ENCODE results near the gene HMGXB4.

The HMGXB4 gene

DNA sequence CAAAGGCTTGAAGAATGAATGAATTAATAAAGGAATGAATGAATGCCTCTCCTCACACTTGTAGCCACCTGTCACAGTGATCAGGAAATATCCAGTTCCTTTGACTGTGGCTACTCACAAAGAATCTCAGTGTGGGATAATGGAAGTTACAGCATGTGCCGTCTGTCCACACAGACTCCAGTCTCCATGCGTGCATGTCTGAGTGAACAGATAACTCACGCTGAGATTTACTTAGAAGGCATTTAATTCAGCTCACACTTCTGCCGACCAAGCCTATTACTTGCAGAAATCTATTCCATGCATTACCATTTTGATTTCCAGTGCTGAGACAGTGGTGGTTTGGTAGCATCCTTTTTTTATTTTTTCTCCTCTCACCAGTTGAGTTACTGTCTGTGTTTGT, 32.3 kb upstream of the HMGXB4 start:
- no peak overlapping the region for H2AFZ ChIP-seq (ENCODE audit: low read length)
- no peak overlapping the region for H3K27ac ChIP-seq (replicated peaks; ENCODE audit: low read length)
- H2AK5ac ChIP-seq (ENCODE audit: low read depth, low read length) = no peak overlapping the region
- H3K18ac ChIP-seq (ENCODE audit: low read length) = no peak overlapping the region
- no CpG with 5 or more reads among the region's 4 CpGs for WGBS, 2 donors (ENCODE audit: extremely low coverage in 2 of 2, insufficient read length in 2 of 2, insufficient replicate concordance in 1 of 2)
- H3K23ac ChIP-seq (ENCODE audit: low read depth, low read length, poor library complexity) = no peak overlapping the region
- H2BK5ac ChIP-seq (ENCODE audit: low read length) = no peak overlapping the region
- no peak for DNase-seq (ENCODE audit: low spot score)
- no peak overlapping the region for H3K4me3 ChIP-seq (ENCODE audit: low read length in 2 of 2)
- H3K27me3 ChIP-seq (ENCODE audit: control insufficient read depth in 3 of 3, insufficient read depth in 3 of 3, low read depth in 1 of 3, low read length in 3 of 3) = peaks cover 0 to 6% (median 0%) of the 10 kb centered on the region in 3 experiments
- no peak overlapping the region for H4K8ac ChIP-seq (ENCODE audit: low read depth, low read length)
- H4K91ac ChIP-seq (ENCODE audit: low read depth, low read length, poor library complexity) = no peak overlapping the region
- no peaks in the 10 kb centered on the region for H3K4me1 ChIP-seq (ENCODE audit: control insufficient read depth in 2 of 2, insufficient read depth in 1 of 2, low read depth in 1 of 2, low read length in 2 of 2)
- H3K9ac ChIP-seq (ENCODE audit: low read depth, low read length, poor library complexity) = no peak overlapping the region
- H2BK15ac ChIP-seq (ENCODE audit: low read length) = no peak overlapping the region
- no peaks in the 10 kb centered on the region for H3K36me3 ChIP-seq (replicated peaks in 1 of 2; ENCODE audit: control insufficient read depth in 2 of 2, insufficient read depth in 2 of 2, low read length in 2 of 2)
- H3K79me1 ChIP-seq (ENCODE audit: low read depth, low read length) = no peaks in the 10 kb centered on the region
- no peak overlapping the region for H3K4ac ChIP-seq (ENCODE audit: low read length)
- H2BK120ac ChIP-seq (ENCODE audit: low read depth, low read length) = no peak overlapping the region
- H3K14ac ChIP-seq (ENCODE audit: low read length) = no peak overlapping the region
- peaks cover 0 to 1% of the 10 kb centered on the region in 2 donors for H3K9me3 ChIP-seq (replicated peaks in 1 of 2; ENCODE audit: control insufficient read depth in 2 of 2, insufficient read depth in 1 of 2, low read depth in 1 of 2, low read length in 2 of 2)
- no peak overlapping the region for H2BK12ac ChIP-seq (ENCODE audit: low read length)
- no peak overlapping the region for H3K4me2 ChIP-seq (ENCODE audit: insufficient read depth, low read length, poor library complexity, severe bottlenecking)

- Histone ChIP-seq H4K8ac (ENCODE audit: low read depth, low read length) (no peak overlapping the region), H3K36me3 (replicated peaks in 1 of 2; ENCODE audit: control insufficient read depth in 2 of 2, insufficient read depth in 2 of 2, low read length in 2 of 2) (no peaks in the 10 kb centered on the region)
These were observed 30.2 kb upstream of the HMGXB4 start for GRCh38 chr22:35226958-35227647.

GRCh38 chr22:35229865-35230264, 27.4 kb upstream of the HMGXB4 start:
- H4K8ac ChIP-seq (ENCODE audit: low read depth, low read length) = no peak overlapping the region
- DNase-seq (ENCODE audit: low spot score) = no peak
- H2BK120ac ChIP-seq (ENCODE audit: low read depth, low read length) = no peak overlapping the region
- no peak overlapping the region for H3K4me3 ChIP-seq (ENCODE audit: low read length in 2 of 2)
- no peak overlapping the region for H2BK5ac ChIP-seq (ENCODE audit: low read length)
- no peak overlapping the region for H3K27ac ChIP-seq (replicated peaks; ENCODE audit: low read length)
- no peak overlapping the region for H3K9ac ChIP-seq (ENCODE audit: low read depth, low read length, poor library complexity)
- no CpG with 5 or more reads among the region's 7 CpGs for WGBS, 2 donors (ENCODE audit: extremely low coverage in 2 of 2, insufficient read length in 2 of 2, insufficient replicate concordance in 1 of 2)
- H2AK5ac ChIP-seq (ENCODE audit: low read depth, low read length) = no peak overlapping the region
- H3K9me3 ChIP-seq (replicated peaks in 1 of 2; ENCODE audit: control insufficient read depth in 2 of 2, insufficient read depth in 1 of 2, low read depth in 1 of 2, low read length in 2 of 2) = no peaks in the 10 kb centered on the region
- no peak overlapping the region for H3K23ac ChIP-seq (ENCODE audit: low read depth, low read length, poor library complexity)
- H2BK12ac ChIP-seq (ENCODE audit: low read length) = no peak overlapping the region
- no peak overlapping the region for H3K18ac ChIP-seq (ENCODE audit: low read length)
- no peaks in the 10 kb centered on the region for H3K36me3 ChIP-seq (replicated peaks in 1 of 2; ENCODE audit: control insufficient read depth in 2 of 2, insufficient read depth in 2 of 2, low read length in 2 of 2)
- H3K4me1 ChIP-seq (ENCODE audit: control insufficient read depth in 2 of 2, insufficient read depth in 1 of 2, low read depth in 1 of 2, low read length in 2 of 2) = no peaks in the 10 kb centered on the region
- H3K14ac ChIP-seq (ENCODE audit: low read length) = no peak overlapping the region
- H3K79me1 ChIP-seq (ENCODE audit: low read depth, low read length) = no peaks in the 10 kb centered on the region
- no peak overlapping the region for H4K91ac ChIP-seq (ENCODE audit: low read depth, low read length, poor library complexity)
- H2AFZ ChIP-seq (ENCODE audit: low read length) = no peak overlapping the region
- no peak overlapping the region for H2BK15ac ChIP-seq (ENCODE audit: low read length)
- no peak overlapping the region for H3K4ac ChIP-seq (ENCODE audit: low read length)
- no peak overlapping the region for H3K4me2 ChIP-seq (ENCODE audit: insufficient read depth, low read length, poor library complexity, severe bottlenecking)
- H3K27me3 ChIP-seq (ENCODE audit: control insufficient read depth in 3 of 3, insufficient read depth in 3 of 3, low read depth in 1 of 3, low read length in 3 of 3) = peaks cover 0 to 3% (median 0%) of the 10 kb centered on the region in 3 experiments

More at GRCh38 chr22:35226958-35227647, 30.2 kb upstream of the HMGXB4 start:
- H3K27me3 ChIP-seq (ENCODE audit: control insufficient read depth in 3 of 3, insufficient read depth in 3 of 3, low read depth in 1 of 3, low read length in 3 of 3) = peaks cover 0 to 6% (median 0%) of the 10 kb centered on the region in 3 experiments
- no CpG with 5 or more reads among the region's 5 CpGs for WGBS, 2 donors (ENCODE audit: extremely low coverage in 2 of 2, insufficient read length in 2 of 2, insufficient replicate concordance in 1 of 2)
- no peak overlapping the region for H2AFZ ChIP-seq (ENCODE audit: low read length)
- no peak overlapping the region for H3K23ac ChIP-seq (ENCODE audit: low read depth, low read length, poor library complexity)
- H2BK120ac ChIP-seq (ENCODE audit: low read depth, low read length) = no peak overlapping the region
- no peaks in the 10 kb centered on the region for H3K79me1 ChIP-seq (ENCODE audit: low read depth, low read length)
- H3K9ac ChIP-seq (ENCODE audit: low read depth, low read length, poor library complexity) = no peak overlapping the region
- no peak overlapping the region for H3K4me3 ChIP-seq (ENCODE audit: low read length in 2 of 2)
- no peak overlapping the region for H2BK15ac ChIP-seq (ENCODE audit: low read length)
- H3K4me2 ChIP-seq (ENCODE audit: insufficient read depth, low read length, poor library complexity, severe bottlenecking) = no peak overlapping the region
- no peak overlapping the region for H3K14ac ChIP-seq (ENCODE audit: low read length)
- H2BK5ac ChIP-seq (ENCODE audit: low read length) = no peak overlapping the region
- no peak overlapping the region for H2BK12ac ChIP-seq (ENCODE audit: low read length)
- H3K9me3 ChIP-seq (replicated peaks in 1 of 2; ENCODE audit: control insufficient read depth in 2 of 2, insufficient read depth in 1 of 2, low read depth in 1 of 2, low read length in 2 of 2) = peaks cover 0 to 1% of the 10 kb centered on the region in 2 donors
- H3K27ac ChIP-seq (replicated peaks; ENCODE audit: low read length) = no peak overlapping the region
- no peak overlapping the region for H4K91ac ChIP-seq (ENCODE audit: low read depth, low read length, poor library complexity)
- no peak overlapping the region for H3K4ac ChIP-seq (ENCODE audit: low read length)
- no peak overlapping the region for H2AK5ac ChIP-seq (ENCODE audit: low read depth, low read length)
- H3K4me1 ChIP-seq (ENCODE audit: control insufficient read depth in 2 of 2, insufficient read depth in 1 of 2, low read depth in 1 of 2, low read length in 2 of 2) = no peaks in the 10 kb centered on the region
- no peak for DNase-seq (ENCODE audit: low spot score)
- H3K18ac ChIP-seq (ENCODE audit: low read length) = no peak overlapping the region

GRCh38 chr22:35230417-35230816, 26.9 kb upstream of the HMGXB4 start:
- no peak overlapping the region for H3K18ac ChIP-seq (ENCODE audit: low read length)
- H2AFZ ChIP-seq (ENCODE audit: low read length) = no peak overlapping the region
- H3K27me3 ChIP-seq (ENCODE audit: control insufficient read depth in 3 of 3, insufficient read depth in 3 of 3, low read depth in 1 of 3, low read length in 3 of 3) = peaks cover 0 to 3% (median 0%) of the 10 kb centered on the region in 3 experiments
- H2BK5ac ChIP-seq (ENCODE audit: low read length) = no peak overlapping the region
- no peaks in the 10 kb centered on the region for H3K9me3 ChIP-seq (replicated peaks in 1 of 2; ENCODE audit: control insufficient read depth in 2 of 2, insufficient read depth in 1 of 2, low read depth in 1 of 2, low read length in 2 of 2)
- no peak overlapping the region for H3K9ac ChIP-seq (ENCODE audit: low read depth, low read length, poor library complexity)
- H3K14ac ChIP-seq (ENCODE audit: low read length) = no peak overlapping the region
- no peak overlapping the region for H3K23ac ChIP-seq (ENCODE audit: low read depth, low read length, poor library complexity)
- H3K36me3 ChIP-seq (replicated peaks in 1 of 2; ENCODE audit: control insufficient read depth in 2 of 2, insufficient read depth in 2 of 2, low read length in 2 of 2) = no peaks in the 10 kb centered on the region
- no peak overlapping the region for H3K4ac ChIP-seq (ENCODE audit: low read length)
- no peak overlapping the region for H3K4me3 ChIP-seq (ENCODE audit: low read length in 2 of 2)
- H3K79me1 ChIP-seq (ENCODE audit: low read depth, low read length) = no peaks in the 10 kb centered on the region
- no peak overlapping the region for H2BK120ac ChIP-seq (ENCODE audit: low read depth, low read length)
- no peak overlapping the region for H4K91ac ChIP-seq (ENCODE audit: low read depth, low read length, poor library complexity)
- no peak overlapping the region for H2AK5ac ChIP-seq (ENCODE audit: low read depth, low read length)
- H2BK12ac ChIP-seq (ENCODE audit: low read length) = no peak overlapping the region
- H2BK15ac ChIP-seq (ENCODE audit: low read length) = no peak overlapping the region
- no peak for DNase-seq (ENCODE audit: low spot score)
- no peaks in the 10 kb centered on the region for H3K4me1 ChIP-seq (ENCODE audit: control insufficient read depth in 2 of 2, insufficient read depth in 1 of 2, low read depth in 1 of 2, low read length in 2 of 2)
- H3K4me2 ChIP-seq (ENCODE audit: insufficient read depth, low read length, poor library complexity, severe bottlenecking) = no peak overlapping the region
- no peak overlapping the region for H3K27ac ChIP-seq (replicated peaks; ENCODE audit: low read length)
- H4K8ac ChIP-seq (ENCODE audit: low read depth, low read length) = no peak overlapping the region
